ENCODE results near the gene RASSF7. TPM values are rescaled to one million over a fixed set of nuclear protein-coding genes. Genes with fewer than 3 reads are reported as not detected.

Gene RASSF7
- total RNA-seq, 1 donor from 2014 or later: 72.5 TPM

- DNase-seq (ENCODE audit: low read depth): no peak
- no peak for TF ChIP-seq CTCF (IDR thresholded peaks at IDR 0.05; ENCODE audit: insufficient read depth, low read length, poor library complexity, severe bottlenecking)
- H3K27me3 ChIP-seq (ENCODE audit: control insufficient read depth, insufficient read depth, low read length): peaks cover 39% of the 10 kb centered on the region
- H3K4me3 ChIP-seq (ENCODE audit: low read depth, low read length): no peak overlapping the region
- H3K36me3 ChIP-seq (ENCODE audit: control insufficient read depth, insufficient read depth, low read length): no peaks in the 10 kb centered on the region
Measured at GRCh38 chr11:558503-558902, 2.3 kb upstream of the RASSF7 start.

- no peak for TF ChIP-seq CTCF (IDR thresholded peaks at IDR 0.05; ENCODE audit: insufficient read depth, low read length, poor library complexity, severe bottlenecking)
- Histone ChIP-seq H3K36me3 (ENCODE audit: control insufficient read depth, insufficient read depth, low read length) (peaks cover 2% of the 10 kb centered on the region), H3K27me3 (ENCODE audit: control insufficient read depth, insufficient read depth, low read length) (peaks cover 33% of the 10 kb centered on the region), H3K4me3 (ENCODE audit: low read depth, low read length) (no peak overlapping the region)
- DNase-seq (ENCODE audit: low read depth): no peak
Measured at GRCh38 chr11:559020-559620, 1.6 kb upstream of the RASSF7 start.

- peaks cover 2% of the 10 kb centered on the region for H3K36me3 ChIP-seq (ENCODE audit: control insufficient read depth, insufficient read depth, low read length)
- TF ChIP-seq CTCF (IDR thresholded peaks at IDR 0.05; ENCODE audit: insufficient read depth, low read length, poor library complexity, severe bottlenecking): no peak
- H3K4me3 ChIP-seq (ENCODE audit: low read depth, low read length): peak overlapping the region; percentile 56
- DNase-seq (ENCODE audit: low read depth): no peak
- H3K27me3 ChIP-seq (ENCODE audit: control insufficient read depth, insufficient read depth, low read length): peaks cover 28% of the 10 kb centered on the region
Measured at GRCh38 chr11:559712-560304, 962 bp upstream of the RASSF7 start.

- no peak for TF ChIP-seq CTCF (IDR thresholded peaks at IDR 0.05; ENCODE audit: insufficient read depth, low read length, poor library complexity, severe bottlenecking)
- Histone ChIP-seq H3K4me3 (ENCODE audit: low read depth, low read length) (peak overlapping the region; percentile 71), H3K27me3 (ENCODE audit: control insufficient read depth, insufficient read depth, low read length) (peaks cover 15% of the 10 kb centered on the region), H3K36me3 (ENCODE audit: control insufficient read depth, insufficient read depth, low read length) (peaks cover 2% of the 10 kb centered on the region)
- DNase-seq (ENCODE audit: low read depth): peak; percentile 67
Measured at GRCh38 chr11:561148-562003, 606 bp downstream of the RASSF7 start.

- peak overlapping the region; percentile 71 for H3K4me3 ChIP-seq (ENCODE audit: low read depth, low read length)
- H3K27me3 ChIP-seq (ENCODE audit: control insufficient read depth, insufficient read depth, low read length): peaks cover 7% of the 10 kb centered on the region
- no peak for DNase-seq (ENCODE audit: low read depth)
- TF ChIP-seq CTCF (IDR thresholded peaks at IDR 0.05; ENCODE audit: insufficient read depth, low read length, poor library complexity, severe bottlenecking): no peak
- peaks cover 2% of the 10 kb centered on the region for H3K36me3 ChIP-seq (ENCODE audit: control insufficient read depth, insufficient read depth, low read length)
Measured at GRCh38 chr11:562046-562645, 1.4 kb downstream of the RASSF7 start.

Measured in kidney epithelial cell (primary cell).